Loucy (cell line): ENCODE results near the gene TNNI3K.

Experiments used
- H2AFZ ChIP-seq: fragments of 200-600 bp; sonication (generic); 2 replicates; pipeline ENCODE4 v1.6.0; 2016; ENCODE audit warnings: antibody characterized with exemption, mild to moderate bottlenecking, low read length, moderate library complexity
- H3F3A ChIP-seq: fragments of 200-600 bp; 2 replicates; pipeline ENCODE4 v1.6.0; 2016; ENCODE audit warnings: antibody characterized with exemption, low read depth, mild to moderate bottlenecking
- H3K27me3 ChIP-seq: fragments of 200-600 bp; sonication (generic); 2 replicates; pipeline ENCODE4 v1.6.1; 2014; ENCODE audit warnings: low read length, mild to moderate bottlenecking; ENCODE audit not compliant: insufficient read depth, poor library complexity, severe bottlenecking
- H3K36me3 ChIP-seq: fragments of 200-600 bp; sonication (generic); 2 replicates; pipeline ENCODE4 v1.6.1; 2016; ENCODE audit warnings: low read length; ENCODE audit not compliant: insufficient read depth
- H3K4me1 ChIP-seq: fragments of 200-600 bp; sonication (generic); 2 replicates; pipeline ENCODE4 v1.5.1; 2014; ENCODE audit warnings: low read length, mild to moderate bottlenecking; ENCODE audit not compliant: insufficient read depth, poor library complexity, severe bottlenecking
- H3K4me2 ChIP-seq: fragments of 200-600 bp; sonication (generic); 2 replicates; pipeline ENCODE4 v1.6.0; 2014; ENCODE audit warnings: antibody characterized with exemption, low read length, low read depth, mild to moderate bottlenecking; ENCODE audit not compliant: poor library complexity, severe bottlenecking
- H3K4me3 ChIP-seq: fragments of 200-600 bp; sonication (generic); 2 replicates; pipeline ENCODE4 v1.5.1; 2014; ENCODE audit warnings: low read length, mild to moderate bottlenecking, mixed read lengths; ENCODE audit not compliant: poor library complexity, severe bottlenecking
- H3K79me2 ChIP-seq: fragments of 200-600 bp; sonication (generic); 2 replicates; pipeline ENCODE4 v1.6.1; 2014; ENCODE audit warnings: low read length; ENCODE audit not compliant: insufficient read depth
- H3K9ac ChIP-seq: fragments of 200-600 bp; sonication (generic); 2 replicates; pipeline ENCODE4 v1.6.0; 2014; ENCODE audit warnings: mild to moderate bottlenecking, low read depth, low read length, moderate library complexity; ENCODE audit not compliant: poor library complexity, severe bottlenecking
- H3K9me2 ChIP-seq: fragments of 200-600 bp; sonication (generic); replicated peaks from 2 replicates; pipeline ENCODE4 v1.6.1; 2016; ENCODE audit warnings: low read depth, low read length, mixed read lengths
- H3K9me3 ChIP-seq: fragments of 200-600 bp; sonication (generic); 2 replicates; pipeline ENCODE4 v1.6.1; 2014; ENCODE audit warnings: mild to moderate bottlenecking, antibody characterized with exemption, low read length, low read depth; ENCODE audit not compliant: insufficient read depth
- H4K20me1 ChIP-seq: fragments of 200-600 bp; sonication (generic); 2 replicates; pipeline ENCODE4 v1.6.0; 2014; ENCODE audit warnings: antibody characterized with exemption, low read length, mild to moderate bottlenecking; ENCODE audit not compliant: insufficient read depth, poor library complexity, severe bottlenecking
- EZH2phosphoT487 ChIP-seq: fragments of 200-600 bp; IDR thresholded peaks from 2 replicates; pipeline ENCODE4 v1.6.1; 2018; ENCODE audit warnings: antibody characterized with exemption, mild to moderate bottlenecking, moderate library complexity, borderline replicate concordance
- TF ChIP-seq, protein P1 (sequence below): fragments of 200-600 bp; sonication (generic); conservative IDR thresholded peaks from 2 replicates; pipeline ENCODE4 v1.5.1; 2014; ENCODE audit warnings: mild to moderate bottlenecking, antibody characterized with exemption, low read length

TNNI3K gene

DNA sequence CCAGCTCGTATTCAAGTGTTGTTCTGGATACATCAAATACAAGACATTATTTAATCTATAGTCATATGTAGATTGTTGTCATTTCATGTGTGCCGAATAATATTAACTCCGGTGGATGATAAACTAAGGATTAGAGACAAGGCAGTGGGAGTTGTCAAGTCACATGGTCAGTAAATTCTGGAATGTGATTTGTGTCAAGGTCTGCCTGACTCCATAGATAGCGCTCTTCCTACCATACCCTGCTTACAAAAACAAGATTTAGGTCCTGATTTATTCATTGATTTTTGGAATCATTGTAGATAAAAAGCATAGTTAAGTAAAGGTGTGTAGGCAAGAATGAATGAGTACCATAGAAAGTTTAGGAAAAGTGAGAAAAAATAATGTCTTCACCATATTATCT is 2.6 kb downstream of the TNNI3K start:
- Histone ChIP-seq H3F3A (no peaks in the 10 kb centered on the region), H2AFZ (no peak overlapping the region), H3K9ac (no peak overlapping the region), H3K27me3 (no peaks in the 10 kb centered on the region), H3K9me3 (no peaks in the 10 kb centered on the region), H3K36me3 (no peaks in the 10 kb centered on the region), H3K79me2 (no peaks in the 10 kb centered on the region), H3K9me2 (no peaks in the 10 kb centered on the region), H3K4me2 (no peak overlapping the region), H3K4me3 (no peak overlapping the region), H4K20me1 (no peaks in the 10 kb centered on the region), H3K4me1 (no peaks in the 10 kb centered on the region)
- TF ChIP-seq, protein P1, sequence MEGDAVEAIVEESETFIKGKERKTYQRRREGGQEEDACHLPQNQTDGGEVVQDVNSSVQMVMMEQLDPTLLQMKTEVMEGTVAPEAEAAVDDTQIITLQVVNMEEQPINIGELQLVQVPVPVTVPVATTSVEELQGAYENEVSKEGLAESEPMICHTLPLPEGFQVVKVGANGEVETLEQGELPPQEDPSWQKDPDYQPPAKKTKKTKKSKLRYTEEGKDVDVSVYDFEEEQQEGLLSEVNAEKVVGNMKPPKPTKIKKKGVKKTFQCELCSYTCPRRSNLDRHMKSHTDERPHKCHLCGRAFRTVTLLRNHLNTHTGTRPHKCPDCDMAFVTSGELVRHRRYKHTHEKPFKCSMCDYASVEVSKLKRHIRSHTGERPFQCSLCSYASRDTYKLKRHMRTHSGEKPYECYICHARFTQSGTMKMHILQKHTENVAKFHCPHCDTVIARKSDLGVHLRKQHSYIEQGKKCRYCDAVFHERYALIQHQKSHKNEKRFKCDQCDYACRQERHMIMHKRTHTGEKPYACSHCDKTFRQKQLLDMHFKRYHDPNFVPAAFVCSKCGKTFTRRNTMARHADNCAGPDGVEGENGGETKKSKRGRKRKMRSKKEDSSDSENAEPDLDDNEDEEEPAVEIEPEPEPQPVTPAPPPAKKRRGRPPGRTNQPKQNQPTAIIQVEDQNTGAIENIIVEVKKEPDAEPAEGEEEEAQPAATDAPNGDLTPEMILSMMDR, result no peak
- no peak for TF ChIP-seq EZH2phosphoT487

DNA sequence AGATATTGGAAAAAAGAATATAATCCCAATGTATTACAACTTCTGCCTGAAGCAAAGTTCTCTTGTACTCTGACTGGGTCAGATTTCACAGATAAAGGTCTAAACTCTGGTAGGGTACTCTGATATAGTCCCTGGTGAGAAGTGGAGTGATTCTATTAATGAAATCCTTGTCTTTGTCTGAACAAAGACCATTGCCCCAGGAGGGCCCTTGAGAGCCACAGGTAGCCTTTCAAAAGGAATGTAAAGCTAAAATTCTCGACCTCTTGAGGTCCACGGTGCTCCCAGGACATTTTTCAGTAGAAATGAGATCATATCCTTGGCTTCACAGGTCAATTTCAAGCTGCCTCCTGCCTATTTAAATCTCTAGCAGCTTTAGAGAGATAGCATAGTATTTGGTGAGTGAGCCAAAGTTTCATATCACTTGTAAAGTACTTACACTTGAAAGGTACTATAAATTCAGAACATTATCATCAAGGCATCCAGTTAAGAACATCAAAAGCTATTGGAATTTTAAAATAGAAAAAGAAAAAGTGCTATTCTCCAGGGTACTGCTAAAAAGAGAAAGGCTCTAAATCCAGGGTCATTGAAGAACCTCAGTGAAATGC is 10.1 kb downstream of the TNNI3K start:
- no peaks in the 10 kb centered on the region for H3K4me1 ChIP-seq
- no peaks in the 10 kb centered on the region for H3K9me2 ChIP-seq
- no peaks in the 10 kb centered on the region for H3K36me3 ChIP-seq
- no peaks in the 10 kb centered on the region for H4K20me1 ChIP-seq
- no peak overlapping the region for H2AFZ ChIP-seq
- no peak for TF ChIP-seq EZH2phosphoT487
- TF ChIP-seq, protein P1, result no peak
- no peaks in the 10 kb centered on the region for H3K27me3 ChIP-seq
- H3K9me3 ChIP-seq, result no peaks in the 10 kb centered on the region
- no peak overlapping the region for H3K9ac ChIP-seq
- no peak overlapping the region for H3K4me2 ChIP-seq
- H3F3A ChIP-seq, result no peaks in the 10 kb centered on the region
- no peaks in the 10 kb centered on the region for H3K79me2 ChIP-seq
- no peak overlapping the region for H3K4me3 ChIP-seq

DNA sequence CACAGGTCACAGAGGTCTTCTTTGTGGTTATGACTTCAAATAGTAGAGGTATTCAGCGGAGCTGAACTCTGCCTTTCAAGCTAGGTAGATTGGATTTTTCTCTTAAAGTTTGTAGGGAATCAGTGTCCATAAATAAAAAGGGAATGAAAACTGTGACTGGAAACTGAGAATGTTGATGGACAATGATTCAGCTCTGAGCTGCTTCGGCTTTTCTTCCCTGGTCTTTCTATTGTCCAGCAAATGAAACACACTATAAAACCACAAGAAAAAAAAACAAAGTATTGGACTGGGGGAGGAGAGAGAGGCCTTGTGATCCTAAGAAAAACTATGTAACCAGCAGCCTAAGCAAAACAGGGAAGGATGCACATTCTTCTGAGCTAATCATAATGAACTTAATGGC is 11.1 kb downstream of the TNNI3K start:
- no peaks in the 10 kb centered on the region for H3K9me3 ChIP-seq
- H3K36me3 ChIP-seq, result no peaks in the 10 kb centered on the region
- TF ChIP-seq, protein P1, result no peak
- TF ChIP-seq EZH2phosphoT487, result no peak
- no peak overlapping the region for H2AFZ ChIP-seq
- H3K79me2 ChIP-seq, result no peaks in the 10 kb centered on the region
- H4K20me1 ChIP-seq, result no peaks in the 10 kb centered on the region
- H3F3A ChIP-seq, result no peaks in the 10 kb centered on the region
- H3K27me3 ChIP-seq, result no peaks in the 10 kb centered on the region
- no peak overlapping the region for H3K4me2 ChIP-seq
- H3K9me2 ChIP-seq, result no peaks in the 10 kb centered on the region
- no peak overlapping the region for H3K9ac ChIP-seq
- H3K4me1 ChIP-seq, result no peaks in the 10 kb centered on the region
- no peak overlapping the region for H3K4me3 ChIP-seq
